ENCODE data around the gene SPTBN2.

Gene SPTBN2

DNA sequence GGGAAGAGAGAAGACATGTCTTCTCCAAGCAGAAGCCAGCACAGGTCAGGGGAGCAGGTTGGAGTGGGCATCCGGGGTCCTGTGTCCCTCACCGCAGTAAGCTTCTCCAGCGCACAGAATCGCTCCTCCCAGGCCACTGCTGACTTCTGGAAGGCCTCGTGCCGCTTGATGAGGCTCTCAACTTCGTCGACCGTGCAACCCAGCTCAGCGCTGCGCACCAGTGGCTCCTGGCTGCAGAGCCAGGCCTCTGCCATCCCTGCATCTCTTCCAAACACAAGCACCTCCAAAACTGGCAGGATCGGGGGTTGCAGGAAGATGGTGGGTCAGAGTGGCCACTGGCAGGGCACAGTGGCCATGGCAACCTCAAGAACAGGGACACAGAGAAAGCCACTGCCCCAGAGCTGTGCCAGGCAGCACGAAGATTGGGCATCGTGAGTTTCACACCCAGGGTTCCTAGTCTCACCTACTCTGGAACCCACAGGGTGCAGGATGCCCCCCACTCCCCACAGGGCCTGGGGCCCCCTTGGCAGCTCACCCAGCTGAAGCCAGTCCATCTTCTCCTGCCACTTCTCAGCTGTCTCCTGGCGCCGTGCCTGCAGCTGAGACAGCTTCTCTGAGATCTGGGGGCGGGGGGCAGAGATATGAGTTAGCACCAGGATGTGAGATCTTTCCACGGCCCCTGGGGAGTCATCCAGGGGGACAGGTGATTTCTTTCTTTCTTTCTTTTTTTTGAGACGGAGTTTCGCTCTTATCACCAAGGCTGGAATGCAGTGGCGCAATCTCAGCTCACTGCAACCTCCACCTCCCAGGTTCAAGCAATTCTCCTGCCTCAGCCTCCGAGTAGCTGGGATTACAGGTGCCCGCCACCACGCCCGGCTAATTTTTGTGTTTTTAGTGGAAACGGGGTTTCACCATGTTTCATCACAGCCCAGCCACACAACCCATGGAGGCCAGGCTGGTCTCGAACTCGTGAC is 40.2 kb downstream of the SPTBN2 start:
- TF ChIP-seq, protein P1, sequence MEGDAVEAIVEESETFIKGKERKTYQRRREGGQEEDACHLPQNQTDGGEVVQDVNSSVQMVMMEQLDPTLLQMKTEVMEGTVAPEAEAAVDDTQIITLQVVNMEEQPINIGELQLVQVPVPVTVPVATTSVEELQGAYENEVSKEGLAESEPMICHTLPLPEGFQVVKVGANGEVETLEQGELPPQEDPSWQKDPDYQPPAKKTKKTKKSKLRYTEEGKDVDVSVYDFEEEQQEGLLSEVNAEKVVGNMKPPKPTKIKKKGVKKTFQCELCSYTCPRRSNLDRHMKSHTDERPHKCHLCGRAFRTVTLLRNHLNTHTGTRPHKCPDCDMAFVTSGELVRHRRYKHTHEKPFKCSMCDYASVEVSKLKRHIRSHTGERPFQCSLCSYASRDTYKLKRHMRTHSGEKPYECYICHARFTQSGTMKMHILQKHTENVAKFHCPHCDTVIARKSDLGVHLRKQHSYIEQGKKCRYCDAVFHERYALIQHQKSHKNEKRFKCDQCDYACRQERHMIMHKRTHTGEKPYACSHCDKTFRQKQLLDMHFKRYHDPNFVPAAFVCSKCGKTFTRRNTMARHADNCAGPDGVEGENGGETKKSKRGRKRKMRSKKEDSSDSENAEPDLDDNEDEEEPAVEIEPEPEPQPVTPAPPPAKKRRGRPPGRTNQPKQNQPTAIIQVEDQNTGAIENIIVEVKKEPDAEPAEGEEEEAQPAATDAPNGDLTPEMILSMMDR (IDR thresholded peaks at IDR 0.05): no peak
- DNase-seq (ENCODE audit: low spot score): no peak
- H3K4me3 ChIP-seq: no peak overlapping the region
- no peak overlapping the region for H3K27ac ChIP-seq

DNA sequence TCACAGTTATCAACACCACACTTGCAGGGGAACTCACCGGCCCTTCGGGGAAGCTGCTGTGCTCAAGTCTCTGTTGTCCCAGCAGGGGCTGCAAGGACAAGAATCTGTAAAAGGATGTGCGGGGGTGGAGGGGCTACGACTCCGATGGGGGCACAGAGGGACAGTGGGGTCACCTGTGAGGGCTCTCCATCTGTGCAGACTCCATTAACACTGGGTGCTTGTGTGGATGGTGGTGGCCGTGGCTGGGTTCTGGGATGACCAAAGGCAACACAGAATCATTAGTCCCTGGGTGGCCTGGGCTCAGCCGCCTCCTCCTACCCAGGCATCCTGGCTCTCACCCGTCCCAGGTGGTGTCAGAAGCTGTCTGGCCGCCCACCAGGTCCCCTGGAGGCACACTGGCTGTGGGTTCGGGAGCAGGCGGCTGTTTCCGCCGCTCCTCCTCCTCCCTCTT is 41.2 kb downstream of the SPTBN2 start:
- no peak for DNase-seq (ENCODE audit: low spot score)
- TF ChIP-seq, protein P1 (IDR thresholded peaks at IDR 0.05): no peak
- H3K27ac ChIP-seq: no peak overlapping the region
- H3K4me3 ChIP-seq: no peak overlapping the region

DNA sequence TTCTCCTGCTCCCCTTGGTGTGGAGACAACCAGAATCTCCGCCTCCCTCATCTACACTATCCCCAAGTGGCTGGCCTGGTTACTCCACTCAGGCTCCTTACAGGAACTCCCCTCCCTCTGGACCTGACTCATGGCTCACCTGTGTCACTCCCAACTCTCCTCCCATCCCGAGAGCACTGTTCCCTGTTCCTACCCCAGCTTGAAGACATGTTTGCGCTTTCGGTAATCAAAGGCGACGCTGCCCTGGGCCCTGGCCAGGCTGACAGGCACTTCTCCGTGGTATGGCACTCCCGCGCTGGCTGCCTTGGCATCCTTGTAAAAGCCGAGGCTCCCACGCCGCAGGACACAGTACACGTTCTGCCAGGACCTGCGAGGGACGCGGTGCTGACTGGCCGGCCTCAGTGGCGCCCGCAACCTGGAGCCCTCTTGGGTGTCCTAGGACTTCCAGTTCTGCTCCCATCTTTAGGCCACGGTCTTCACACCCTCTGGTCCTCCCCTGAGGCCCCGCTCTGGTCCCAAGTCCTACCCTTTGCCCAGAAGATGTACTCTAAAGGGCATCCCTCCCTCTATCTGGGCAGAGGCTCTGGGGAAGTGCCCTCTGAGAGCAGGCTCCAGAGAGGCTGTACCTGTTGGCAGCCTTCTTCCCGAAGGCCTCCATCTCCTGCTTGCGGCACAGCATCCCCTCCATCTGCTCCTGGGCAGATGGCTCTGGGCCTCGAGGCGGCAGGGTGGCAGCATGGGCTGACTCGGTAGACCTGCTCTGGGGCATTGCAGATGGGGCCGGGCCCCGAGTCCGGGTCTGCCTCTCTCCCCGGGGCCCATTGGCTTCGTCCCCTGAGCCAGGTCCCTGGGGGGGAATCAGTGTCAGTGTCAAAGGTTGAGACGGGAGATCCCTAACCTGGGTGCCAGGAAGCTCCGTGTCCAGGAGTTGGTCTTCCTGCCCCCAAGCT is 41.9 kb downstream of the SPTBN2 start:
- Histone ChIP-seq H3K4me3 (no peak overlapping the region), H3K27ac (no peak overlapping the region)
- TF ChIP-seq, protein P1 (IDR thresholded peaks at IDR 0.05): no peak
- DNase-seq (ENCODE audit: low spot score): no peak

DNA sequence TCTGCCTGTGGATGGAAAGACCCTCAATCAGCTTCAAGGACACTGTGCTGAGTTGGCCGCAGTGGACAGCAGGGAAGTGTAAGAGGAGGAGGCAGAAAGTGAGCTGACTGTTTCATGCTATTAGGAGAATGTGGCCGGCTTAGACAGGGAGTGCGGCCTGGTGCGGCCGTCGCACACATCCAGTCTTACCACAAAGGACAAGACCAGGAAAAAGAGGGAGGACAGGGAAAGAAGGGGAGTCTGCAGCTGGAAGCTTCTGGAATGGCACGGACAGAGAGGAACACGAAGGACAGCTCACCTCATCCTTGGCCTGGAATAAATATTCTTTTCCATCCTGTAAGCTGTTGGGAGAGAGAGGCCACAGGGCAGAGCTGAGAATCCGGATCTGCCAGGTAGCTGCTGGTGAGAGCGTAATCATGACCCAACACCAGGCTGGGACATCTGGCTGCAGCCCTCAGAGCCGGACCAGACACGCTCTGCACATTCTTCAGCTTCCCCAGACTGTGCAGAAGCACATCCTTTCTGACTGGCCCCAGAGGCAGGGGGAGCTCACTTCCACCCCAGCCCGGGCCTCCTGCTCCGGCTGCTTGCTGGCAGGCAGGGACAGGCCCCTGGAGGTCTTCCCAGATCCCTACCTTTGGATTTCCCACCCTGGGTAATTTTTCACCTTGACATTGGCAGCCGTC is 42.8 kb downstream of the SPTBN2 start:
- no peak for DNase-seq (ENCODE audit: low spot score)
- no peak overlapping the region for H3K4me3 ChIP-seq
- H3K27ac ChIP-seq: no peak overlapping the region
- TF ChIP-seq, protein P1 (IDR thresholded peaks at IDR 0.05): no peak

DNA sequence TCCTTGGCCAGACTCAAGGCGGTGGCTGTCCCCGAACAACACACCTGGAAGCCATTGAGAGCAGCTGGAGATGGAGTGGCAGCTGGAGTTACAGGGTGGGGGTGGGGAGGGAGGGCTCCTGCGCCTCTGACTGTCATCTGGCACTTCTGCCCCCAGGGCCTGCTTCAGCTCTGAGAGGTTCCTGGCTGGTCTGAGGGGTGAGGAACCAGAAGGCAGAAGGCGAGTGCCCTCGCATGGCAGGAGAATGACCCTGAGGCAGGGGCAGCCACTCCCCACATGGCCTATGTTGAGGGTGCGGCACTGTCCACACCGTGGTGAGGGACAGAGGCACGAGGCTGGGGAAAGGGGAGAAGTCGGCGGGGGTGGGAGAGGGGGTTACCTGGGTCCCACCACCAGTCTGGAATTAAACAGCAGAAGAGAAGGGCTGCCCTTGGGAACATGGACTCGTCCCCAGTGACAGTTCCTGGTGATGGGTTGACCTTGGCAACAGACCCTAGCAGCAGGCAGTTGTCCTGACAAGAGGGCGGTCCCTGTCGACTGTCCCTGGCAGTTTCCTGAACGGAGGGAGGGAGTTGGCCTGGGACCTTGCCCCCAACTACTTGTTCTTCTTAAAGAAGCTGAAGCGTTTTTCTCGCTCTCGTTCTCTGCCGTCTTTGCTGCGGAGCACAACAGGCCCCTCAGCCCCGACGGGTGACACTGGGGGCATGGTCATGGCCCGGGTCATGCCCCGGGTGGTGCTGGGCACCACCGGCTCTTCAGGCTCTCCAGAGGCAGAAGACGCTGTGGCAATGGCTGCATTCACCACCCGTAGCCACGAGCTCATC is 43.5 kb downstream of the SPTBN2 start:
- TF ChIP-seq, protein P1 (IDR thresholded peaks at IDR 0.05): no peak
- DNase-seq (ENCODE audit: low spot score): no peak
- Histone ChIP-seq H3K4me3 (no peak overlapping the region), H3K27ac (no peak overlapping the region)

DNA sequence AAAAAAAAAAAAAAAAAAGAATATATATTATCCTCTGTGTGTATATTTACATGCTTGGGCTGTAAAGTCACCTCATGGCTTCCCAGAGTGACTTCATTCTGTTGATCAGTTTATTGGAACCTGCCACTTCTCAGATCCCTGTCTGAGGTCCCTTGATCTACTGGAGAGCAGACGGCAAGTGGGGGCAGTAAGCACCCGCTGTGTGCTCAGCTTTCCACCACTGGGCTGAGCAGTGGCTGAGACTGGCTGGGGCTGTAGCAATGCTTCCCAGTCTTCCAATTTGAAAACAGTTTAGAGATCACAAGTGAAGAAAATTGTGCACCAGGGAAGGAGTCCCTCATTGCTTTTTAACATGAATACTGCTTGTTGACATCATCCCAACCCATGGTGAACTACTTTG is 44.4 kb downstream of the SPTBN2 start:
- Histone ChIP-seq H3K4me3 (no peak overlapping the region), H3K27ac (no peak overlapping the region)
- TF ChIP-seq, protein P1 (IDR thresholded peaks at IDR 0.05): no peak
- peak; percentile 17 for DNase-seq (ENCODE audit: low spot score)

Data from coronary artery (tissue), 2 donors.